GM12878 (cell line): ENCODE data around the gene RPL7A. TPM values are rescaled to one million over a fixed set of nuclear protein-coding genes. Genes with fewer than 3 reads are reported as not detected.
"Not testable (repeated sequence)": the region's sequence is repeated elsewhere in the genome, so short reads cannot be mapped to it uniquely, and the experiment has no call there.

Source experiments
- ATAC-seq: fragments of 200-7000 bp; cut with Tn5 transposase; 3 replicates; pipeline ENCODE4 v1.9.1; 2020; ENCODE audit warnings: mild to moderate bottlenecking, moderate library complexity
- BruUV-seq: library from RNA; stranded (reverse); fragments of 400-500 nt; replicated peaks from 2 replicates; lab custom pipeline; 2021; lab: Mats Ljungman, UMichigan
- CTCF ChIA-PET: fragments of 300-600 bp; sonication (Branson Sonifier 250); formaldehyde crosslinking; extraction: SDS; loops from one replicate; lab custom pipeline; 2021; ENCODE audit warnings: inconsistent platforms; lab: Yijun Ruan, JAX
- POLR2A ChIA-PET: fragments of 350-600 bp; formaldehyde crosslinking; extraction: SDS; loops from one replicate; lab custom pipeline; 2021; ENCODE audit warnings: inconsistent platforms; lab: Charles Lee
- RAD21 ChIA-PET: fragments of 300-600 bp; sonication (Branson Sonifier 250); formaldehyde crosslinking; loops from one replicate; lab custom pipeline; 2023; ENCODE audit warnings: antibody characterized with exemption; ENCODE audit not compliant: unreplicated experiment; lab: Charles Lee
- SMC1A ChIA-PET: fragments of 300-600 bp; sonication (Branson Sonifier 250); formaldehyde crosslinking; loops from one replicate; lab custom pipeline; 2023; ENCODE audit not compliant: unreplicated experiment, uncharacterized antibody; lab: Charles Lee
- DNase-seq: peaks from one replicate; pipeline ENCODE4 v3.0.0-alpha.2; 2011; ENCODE audit warnings: low read depth, low spot score
- FAIRE-seq: peaks from 3 replicates; lab custom pipeline; 2011; peaks lifted over from hg19 to GRCh38; lab: Jason Lieb, UNC
- H2AFZ ChIP-seq: 2 replicates; pipeline ENCODE4 v1.6.0; 2011; ENCODE audit warnings: low read depth, low read length, control low read depth; ENCODE audit not compliant: control insufficient read depth
- H3K27ac ChIP-seq: 2 replicates; pipeline ENCODE4 v1.5.1; 2011; ENCODE audit warnings: control low read depth; ENCODE audit not compliant: control insufficient read depth, insufficient read depth
- H3K27me3 ChIP-seq, 2 experiments: replicated peaks in 1 of 2; 2 replicates each; pipeline versions ENCODE4 v1.6.0 to v1.6.1; 2011; ENCODE audit warnings: low read length in 1 of 2; ENCODE audit not compliant: control insufficient read depth in 2 of 2, insufficient read depth in 2 of 2
- H3K36me3 ChIP-seq, 2 experiments: 2 replicates each; pipeline ENCODE4 v1.5.1; 2011; ENCODE audit warnings: low read length in 1 of 2; ENCODE audit not compliant: control insufficient read depth in 2 of 2, insufficient read depth in 2 of 2
- H3K4me1 ChIP-seq: 2 replicates; pipeline ENCODE4 v1.6.1; 2011; ENCODE audit warnings: mild to moderate bottlenecking, low read length, moderate library complexity, mixed read lengths; ENCODE audit not compliant: control insufficient read depth, insufficient read depth
- H3K4me2 ChIP-seq: 2 replicates; pipeline ENCODE4 v1.6.0; 2011; ENCODE audit warnings: control low read depth; ENCODE audit not compliant: control insufficient read depth, insufficient read depth
- H3K4me3 ChIP-seq: fragments of 200-600 bp; sonication (generic); 2 replicates; pipeline ENCODE4 v1.5.1; 2016
- H3K79me2 ChIP-seq: 2 replicates; pipeline ENCODE4 v1.6.0; 2011; ENCODE audit warnings: low read length; ENCODE audit not compliant: control insufficient read depth, insufficient read depth
- H3K9ac ChIP-seq: 2 replicates; pipeline ENCODE4 v1.8.0; 2011; ENCODE audit warnings: low read length, control low read depth, mixed read lengths; ENCODE audit not compliant: control insufficient read depth, insufficient read depth
- H3K9me3 ChIP-seq: replicated peaks from 3 replicates; pipeline ENCODE4 v1.5.1; 2011; ENCODE audit warnings: mild to moderate bottlenecking, low read length; ENCODE audit not compliant: control insufficient read depth, insufficient read depth
- H4K20me1 ChIP-seq: 2 replicates; pipeline ENCODE4 v1.6.0; 2011; ENCODE audit not compliant: control insufficient read depth, insufficient read depth
- ASH2L ChIP-seq: fragments of 300-600, 200-600 bp; sonication (generic); IDR thresholded peaks from 2 replicates; pipeline ENCODE4 v1.6.1; 2017; ENCODE audit warnings: low read depth, mild to moderate bottlenecking, borderline replicate concordance
- GATAD2B ChIP-seq: fragments of 450-650 bp; conservative IDR thresholded peaks from 2 replicates; pipeline ENCODE4 v1.6.1; 2017; ENCODE audit warnings: low read depth, mild to moderate bottlenecking, moderate library complexity
- HDGF ChIP-seq: fragments of 450-650 bp; IDR thresholded peaks from 2 replicates; pipeline ENCODE4 v1.6.1; 2016; ENCODE audit warnings: antibody characterized with exemption
- MYB ChIP-seq: fragments of 150-350 bp; IDR thresholded peaks from 2 replicates; pipeline ENCODE4 v1.6.1; 2014; ENCODE audit warnings: mild to moderate bottlenecking, low read depth, low read length, borderline replicate concordance
- NR2C2 ChIP-seq: IDR thresholded peaks from 2 replicates; pipeline ENCODE4 v1.6.1; 2011; ENCODE audit warnings: borderline replicate concordance, low read depth; ENCODE audit not compliant: control insufficient read depth, insufficient read length
- SMARCA5 ChIP-seq: fragments of 450-650 bp; IDR thresholded peaks from 2 replicates; pipeline ENCODE4 v1.6.1; 2017; ENCODE audit warnings: mild to moderate bottlenecking
- ZNF687 ChIP-seq: fragments of 450-650 bp; IDR thresholded peaks from 2 replicates; pipeline ENCODE4 v1.6.1; 2017; ENCODE audit warnings: mild to moderate bottlenecking, moderate library complexity
- WGBS: methylation state at CpG from one replicate; pipeline ENCODE4 v1.1.6; 2016; ENCODE audit warnings: low lambda C conversion rate; ENCODE audit not compliant: insufficient replicate concordance, insufficient coverage; ENCODE audit errors: missing lambda C conversion rate; 5-methylcytosine and 5-hydroxymethylcytosine counted together
- in situ Hi-C: fragments of 300-500 bp; cut with MboI; formaldehyde crosslinking; loops from 9 replicates; pipeline ENCODE4 v1.14.3; 2018; ENCODE audit warnings: mixed read lengths
- intact Hi-C: fragments of 100-400 bp; cut with micrococcal nuclease; formaldehyde crosslinking; loops from one replicate; pipeline ENCODE4 v1.14.2; 2022; ENCODE audit not compliant: unreplicated experiment
- polyA plus RNA-seq, 11 experiments: library from polyadenylated mRNA; depleted of rRNA in 4 of 11; unstranded in 6 of 11; stranded (reverse) in 5 of 11; fragments of >200 nt; fragmentation: Nextera tagmentation in 4 of 11; fragmentation: Illumina TruSeq in 1 of 11; extraction: Ambion mirVana in 4 of 11; extraction: Trizol in 1 of 11; gene quantifications; 1 replicate in 1 of 11; 2 replicates in 10 of 11; pipeline versions ENCODE4 v1.2.1 to v1.2.3, GENCODE V29; 2011 to 2016; ENCODE audit warnings: inconsistent platforms in 2 of 11, missing spikeins in 2 of 11, low read depth in 1 of 11
- total RNA-seq, 4 experiments: library from RNA; depleted of rRNA in 3 of 4; stranded (reverse); fragments of >200 nt in 3 of 4; fragmentation: Illumina TruSeq in 1 of 4; extraction: Trizol in 1 of 4; gene quantifications; 2 replicates each; pipeline versions ENCODE4 v1.2.1 to v1.2.3, GENCODE V29; 2013 to 2021

RPL7A gene
- total and polyA plus RNA-seq, 10 of the 15 experiments (the other 5 are each of a cell fraction or from before 2014, with no cell fraction given): 917 to 5,193 (median 3,326) TPM

GRCh38 chr9:133334888-133335287 lies 13.1 kb upstream of the RPL7A start:
- ChIA-PET SMC1A (interaction anchor here (0.7 to 1.3 kb wide), 4 partner anchors 13 to 143 kb away, joined by 3 to 5 read pairs (median 3); partner anchors contain the start of genes MED22 and RPL7A), POLR2A (interaction anchor here (1.6 to 2.0 kb wide), 2 partner anchors 14 to 37 kb away, joined by 8 read pairs; partner anchors contain the start of genes MED22 and RPL7A), RAD21 (interaction anchor here (1.0 kb wide), 1 partner anchor 36 kb away, joined by 3 read pairs; no protein-coding TSS in a partner anchor), CTCF (interaction anchor here (1.0 to 1.7 kb wide), 4 partner anchors 32 to 152 kb away, joined by 3 to 4 read pairs (median 3); no protein-coding TSS in a partner anchor)
- H3K4me1 ChIP-seq, H3K27ac ChIP-seq, DNase-seq, ATAC-seq, H2AFZ ChIP-seq, H3K9me3 ChIP-seq, in situ Hi-C loops, H4K20me1 ChIP-seq, H3K27me3 ChIP-seq, BruUV-seq, FAIRE-seq: not testable (repeated sequence)
- Histone ChIP-seq H3K79me2 (peaks cover 30% of the 10 kb centered on the region), H3K36me3 (peaks cover 18 to 24% of the 10 kb centered on the region in 2 experiments), H3K9ac (peak overlapping the region; percentile 84), H3K4me2 (peak overlapping the region; percentile 45), H3K4me3 (peak overlapping the region; percentile 98)
- intact Hi-C loops: loop anchor here (5.0 kb wide), 1 partner anchor 37 kb away; no protein-coding TSS in a partner anchor
- 61% methylated on average over 11 of the region's 11 CpGs for WGBS

GRCh38 chr9:133335924-133336811 lies 11.8 kb upstream of the RPL7A start, which contains the start of gene SURF6:
Gene SURF6, minus strand, starts transcription at chr9:133336188. Its CDS starts 56 bp downstream, at chr9:133336132.
- peak within 1 kb of the TSS; percentile 82 for H3K27ac ChIP-seq
- BruUV-seq: TSS peak; percentile 81
- in situ Hi-C loops (no loop called here), intact Hi-C loops (loop anchor here (1.0 to 5.0 kb wide), 2 partner anchors 11 to 36 kb away; no protein-coding TSS in a partner anchor)
- 5% methylated on average over 64 of the region's 70 CpGs for WGBS
- SMC1A ChIA-PET: interaction anchor here (1.1 kb wide), 1 partner anchor 101 kb away, joined by 3 read pairs; no protein-coding TSS in a partner anchor
- CTCF ChIA-PET: interaction anchor here (1.1 to 1.7 kb wide), 2 partner anchors 68 to 150 kb away, joined by 3 to 4 read pairs; no protein-coding TSS in a partner anchor
- peak; percentile 98 for ATAC-seq
- RAD21 ChIA-PET: interaction anchor here (0.7 kb wide), 1 partner anchor 148 kb away, joined by 3 read pairs; no protein-coding TSS in a partner anchor
- H3K79me2 ChIP-seq: peaks cover 30% of the 10 kb centered on the region
- peak within 1 kb of the TSS; percentile 98 for H3K4me3 ChIP-seq
- H2AFZ ChIP-seq: peak within 1 kb of the TSS; percentile 87
- no peaks in the 10 kb centered on the region for H4K20me1 ChIP-seq
- DNase-seq: peak; percentile 69
- H3K36me3 ChIP-seq: peaks cover 14 to 23% of the 10 kb centered on the region in 2 experiments
- POLR2A ChIA-PET: interaction anchor here (1.6 to 2.0 kb wide), 2 partner anchors 12 to 36 kb away, joined by 8 read pairs; partner anchors contain the start of genes MED22 and RPL7A
- H3K27me3 ChIP-seq: no peaks in the 10 kb centered on the region
- H3K9me3 ChIP-seq: no peaks in the 10 kb centered on the region
- peak within 1 kb of the TSS; percentile 88 for H3K4me2 ChIP-seq
- peaks cover 9% of the 10 kb centered on the region for H3K4me1 ChIP-seq
- peak; percentile 96 for FAIRE-seq
- peak within 1 kb of the TSS; percentile 84 for H3K9ac ChIP-seq
- TF ChIP-seq GATAD2B (peak; percentile 82), SMARCA5 (peak; percentile 83), NR2C2 (peak; percentile 95), ASH2L (no peak), MYB (0 out of 2 replicates have a peak, but pooled peaks have one; percentile 33), ZNF687 (peak; percentile 76), HDGF (no peak)
